T-helper 1 cell (primary cell): ENCODE results near the gene PRPF39.
"Not testable (repeated sequence)": the region's sequence is repeated elsewhere in the genome, so short reads cannot be mapped to it uniquely, and the experiment has no call there.

Experiments
- DNase-seq, 5 donors: peaks; one replicate each; pipeline ENCODE4 v3.0.0-alpha.2; 2012 to 2020

PRPF39 gene

DNA sequence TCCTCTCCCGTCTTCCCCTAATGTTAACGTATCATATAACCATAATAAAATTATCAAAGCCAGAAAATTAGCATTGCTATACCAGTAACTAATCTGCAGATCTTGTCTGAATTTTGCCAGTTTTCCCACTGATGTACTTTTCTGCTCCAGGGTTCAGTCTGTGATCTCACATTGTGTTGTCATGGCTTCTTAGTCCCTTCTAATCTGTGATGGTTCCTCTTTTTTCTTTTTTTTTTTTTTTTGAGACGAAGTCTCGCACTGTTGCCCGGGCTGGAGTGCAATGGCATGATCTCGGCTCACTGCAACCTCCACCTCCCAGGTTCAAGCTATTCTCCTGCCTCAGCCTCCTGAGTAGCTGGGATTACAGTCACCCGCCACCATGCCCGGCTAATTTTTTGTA lies 58.2 kb downstream of the PRPF39 start:
- DNase-seq: not testable (repeated sequence)

DNA sequence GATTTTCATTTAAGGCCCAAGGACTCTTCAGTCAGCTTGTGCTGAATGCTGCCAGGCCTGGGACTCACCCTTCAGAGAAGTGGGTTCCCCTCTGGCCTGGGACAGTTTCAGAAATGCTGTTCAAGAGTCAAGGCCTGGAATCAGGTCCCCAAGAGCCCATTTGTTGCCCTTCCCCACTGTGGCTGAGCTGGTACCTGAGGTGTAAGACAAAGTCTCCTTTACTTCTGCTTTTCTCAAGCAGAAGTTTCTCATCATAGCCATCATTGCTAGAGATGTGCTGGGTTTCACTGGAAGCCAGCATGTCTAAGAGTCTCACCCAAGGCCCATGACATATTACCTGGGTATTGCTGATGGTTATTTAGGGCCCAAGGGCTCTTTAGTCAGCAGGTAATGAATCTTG lies 60.7 kb downstream of the PRPF39 start:
- DNase-seq: no peak

GRCh38 chr14:45145214-45145613 lies 61.3 kb downstream of the PRPF39 start:
- DNase-seq: no peak

DNA sequence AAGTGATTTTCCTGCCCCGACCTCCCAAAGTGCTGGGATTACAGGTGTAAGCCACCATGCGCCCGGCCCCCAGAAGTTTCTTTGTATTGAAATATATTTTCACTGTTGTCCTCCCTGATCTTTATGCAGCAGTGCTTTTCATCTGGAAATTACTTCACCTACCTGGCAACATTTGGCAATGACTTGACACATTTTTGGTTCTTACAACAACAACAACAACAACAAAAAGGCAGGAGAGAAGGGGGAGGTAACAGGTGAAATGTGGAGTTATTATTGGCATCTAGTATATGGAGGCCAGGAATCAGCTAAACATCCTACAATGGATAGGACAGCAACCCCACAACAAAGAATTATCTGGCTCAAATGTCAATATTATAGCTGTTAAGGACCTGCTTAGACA lies 65.7 kb downstream of the PRPF39 start:
- no peak for DNase-seq

DNA sequence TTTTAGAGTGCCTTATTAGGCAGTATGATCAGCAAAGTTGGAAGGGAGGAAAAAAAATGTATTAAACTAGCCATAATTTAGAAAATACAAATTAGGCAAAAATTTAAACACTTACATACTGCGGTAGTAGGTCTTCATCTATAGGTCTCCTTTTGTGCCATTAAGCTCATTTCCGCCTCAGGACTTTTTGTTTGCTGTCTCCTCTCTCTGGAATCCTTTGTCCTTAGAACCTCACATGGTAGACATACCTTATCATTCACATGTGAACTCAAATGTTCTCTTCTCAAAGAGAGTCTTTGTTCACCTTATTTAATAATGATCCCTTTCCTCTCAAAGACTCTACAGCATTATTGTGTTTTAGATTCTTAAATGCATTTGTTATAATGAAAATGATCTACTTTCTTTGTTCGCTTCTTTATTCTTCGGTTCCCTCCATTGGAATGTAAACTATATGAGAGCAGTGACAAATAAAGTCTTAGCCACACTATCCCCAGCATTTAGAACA lies 66.5 kb downstream of the PRPF39 start:
- no peak for DNase-seq

DNA sequence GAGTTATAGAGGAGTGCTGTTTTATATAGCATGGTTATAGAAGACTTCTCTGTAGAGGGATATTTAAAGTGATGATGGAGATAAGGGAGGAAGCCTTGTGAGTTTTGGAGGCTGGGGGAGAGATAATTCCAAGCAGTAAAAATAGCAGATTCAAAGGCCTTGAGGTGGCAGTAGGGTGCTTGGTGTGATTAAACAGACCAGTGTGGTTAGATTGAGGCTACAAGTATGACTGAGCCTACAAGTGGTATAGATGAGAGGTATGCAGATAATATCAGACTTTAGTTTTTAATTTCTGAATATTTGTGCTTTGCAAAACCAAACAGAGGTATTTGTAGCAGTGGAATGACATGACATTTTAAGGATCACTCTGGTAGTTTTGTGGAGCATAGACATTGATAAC lies 72.2 kb downstream of the PRPF39 start:
- peak in 1 of 5 donors; percentile 12 for DNase-seq
